ENCODE measurements around the gene ATXN10.

DNA sequence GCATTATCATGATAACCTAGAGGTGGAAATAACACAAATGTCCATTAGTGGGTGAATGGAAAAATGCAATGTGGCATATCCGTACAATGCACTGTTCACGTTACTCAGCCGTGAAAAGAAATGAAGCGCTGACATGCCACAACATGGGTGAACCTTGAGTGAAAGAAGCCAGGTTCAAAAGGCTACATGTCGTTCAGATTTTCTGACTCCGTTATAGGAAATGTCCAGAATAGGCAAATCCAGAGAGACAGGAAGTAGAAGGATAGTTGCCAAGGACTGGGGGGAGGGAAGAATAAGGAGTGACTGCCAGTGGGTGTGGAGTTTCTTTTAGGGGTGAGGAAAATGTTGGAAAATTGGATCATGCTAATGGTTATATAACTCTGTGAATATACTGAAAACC is 133.8 kb downstream of the ATXN10 start:
- TF ChIP-seq, protein P1, sequence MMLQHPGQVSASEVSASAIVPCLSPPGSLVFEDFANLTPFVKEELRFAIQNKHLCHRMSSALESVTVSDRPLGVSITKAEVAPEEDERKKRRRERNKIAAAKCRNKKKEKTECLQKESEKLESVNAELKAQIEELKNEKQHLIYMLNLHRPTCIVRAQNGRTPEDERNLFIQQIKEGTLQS (IDR thresholded peaks at IDR 0.05): no peak
- no peak for TF ChIP-seq EZH2phosphoT487 (IDR thresholded peaks at IDR 0.05; ENCODE audit: borderline replicate concordance)
- TF ChIP-seq CBX3 (IDR thresholded peaks at IDR 0.05; ENCODE audit: low read depth): no peak
